ENCODE results near the gene NEMP2.
"Not testable (repeated sequence)": the region's sequence is repeated elsewhere in the genome, so short reads cannot be mapped to it uniquely, and the experiment has no call there.

The NEMP2 gene

GRCh38 chr2:190509895-190510294, 24.6 kb downstream of the NEMP2 start:
- H3K27ac ChIP-seq (ENCODE audit: insufficient read depth, low read depth, low read length, poor library complexity, severe bottlenecking); H3K9me3 ChIP-seq (ENCODE audit: control insufficient read depth, low read length); H3K36me3 ChIP-seq (ENCODE audit: control insufficient read depth, insufficient read depth, low read length); H3K27me3 ChIP-seq (ENCODE audit: control insufficient read depth, insufficient read depth, low read length, poor library complexity, severe bottlenecking); H3K4me3 ChIP-seq (ENCODE audit: insufficient read depth, low read depth, low read length); H3K4me1 ChIP-seq (ENCODE audit: control insufficient read depth, insufficient read depth, low read length): not testable (repeated sequence)
- 91 to 92% methylated on average over 5 of the region's 5 CpGs for WGBS, 2 experiments

GRCh38 chr2:190507135-190507534, 27.4 kb downstream of the NEMP2 start:
- H3K4me3 ChIP-seq (ENCODE audit: insufficient read depth, low read depth, low read length): no peak overlapping the region
- no peaks in the 10 kb centered on the region for H3K4me1 ChIP-seq (ENCODE audit: control insufficient read depth, insufficient read depth, low read length)
- H3K27me3 ChIP-seq (ENCODE audit: control insufficient read depth, insufficient read depth, low read length, poor library complexity, severe bottlenecking): no peaks in the 10 kb centered on the region
- no peaks in the 10 kb centered on the region for H3K9me3 ChIP-seq (ENCODE audit: control insufficient read depth, low read length)
- H3K36me3 ChIP-seq (ENCODE audit: control insufficient read depth, insufficient read depth, low read length): no peaks in the 10 kb centered on the region
- 88 to 100% methylated on average over 3 to 4 of the region's 4 CpGs for WGBS, 2 experiments
- no peak overlapping the region for H3K27ac ChIP-seq (ENCODE audit: insufficient read depth, low read depth, low read length, poor library complexity, severe bottlenecking)

GRCh38 chr2:190506666-190507065, 27.9 kb downstream of the NEMP2 start:
- H3K4me3 ChIP-seq (ENCODE audit: insufficient read depth, low read depth, low read length): no peak overlapping the region
- H3K27ac ChIP-seq (ENCODE audit: insufficient read depth, low read depth, low read length, poor library complexity, severe bottlenecking): no peak overlapping the region
- no peaks in the 10 kb centered on the region for H3K9me3 ChIP-seq (ENCODE audit: control insufficient read depth, low read length)
- H3K36me3 ChIP-seq (ENCODE audit: control insufficient read depth, insufficient read depth, low read length): no peaks in the 10 kb centered on the region
- no peaks in the 10 kb centered on the region for H3K27me3 ChIP-seq (ENCODE audit: control insufficient read depth, insufficient read depth, low read length, poor library complexity, severe bottlenecking)
- no peaks in the 10 kb centered on the region for H3K4me1 ChIP-seq (ENCODE audit: control insufficient read depth, insufficient read depth, low read length)
- WGBS, 2 experiments: 81 to 83% methylated on average over 2 of the region's 2 CpGs

- no peak overlapping the region for H3K27ac ChIP-seq (ENCODE audit: insufficient read depth, low read depth, low read length, poor library complexity, severe bottlenecking)
- no peaks in the 10 kb centered on the region for H3K27me3 ChIP-seq (ENCODE audit: control insufficient read depth, insufficient read depth, low read length, poor library complexity, severe bottlenecking)
- H3K9me3 ChIP-seq (ENCODE audit: control insufficient read depth, low read length): no peaks in the 10 kb centered on the region
- H3K4me3 ChIP-seq (ENCODE audit: insufficient read depth, low read depth, low read length): no peak overlapping the region
- H3K36me3 ChIP-seq (ENCODE audit: control insufficient read depth, insufficient read depth, low read length): no peaks in the 10 kb centered on the region
- H3K4me1 ChIP-seq (ENCODE audit: control insufficient read depth, insufficient read depth, low read length): no peaks in the 10 kb centered on the region
- WGBS, 2 experiments: 92 to 94% methylated on average over 1 of the region's 1 CpG
Observed at GRCh38 chr2:190505696-190506095, 28.8 kb downstream of the NEMP2 start.

GRCh38 chr2:190504912-190505311, 29.6 kb downstream of the NEMP2 start:
- H3K27me3 ChIP-seq (ENCODE audit: control insufficient read depth, insufficient read depth, low read length, poor library complexity, severe bottlenecking): no peaks in the 10 kb centered on the region
- 96 to 100% methylated on average over 2 of the region's 3 CpGs for WGBS, 2 experiments
- no peaks in the 10 kb centered on the region for H3K36me3 ChIP-seq (ENCODE audit: control insufficient read depth, insufficient read depth, low read length)
- H3K27ac ChIP-seq (ENCODE audit: insufficient read depth, low read depth, low read length, poor library complexity, severe bottlenecking): no peak overlapping the region
- H3K9me3 ChIP-seq (ENCODE audit: control insufficient read depth, low read length): no peaks in the 10 kb centered on the region
- no peaks in the 10 kb centered on the region for H3K4me1 ChIP-seq (ENCODE audit: control insufficient read depth, insufficient read depth, low read length)
- H3K4me3 ChIP-seq (ENCODE audit: insufficient read depth, low read depth, low read length): no peak overlapping the region

- H3K9me3 ChIP-seq (ENCODE audit: control insufficient read depth, low read length): no peaks in the 10 kb centered on the region
- no peaks in the 10 kb centered on the region for H3K36me3 ChIP-seq (ENCODE audit: control insufficient read depth, insufficient read depth, low read length)
- H3K27me3 ChIP-seq (ENCODE audit: control insufficient read depth, insufficient read depth, low read length, poor library complexity, severe bottlenecking): no peaks in the 10 kb centered on the region
- 89 to 96% methylated on average over 3 of the region's 3 CpGs for WGBS, 2 experiments
- H3K4me1 ChIP-seq (ENCODE audit: control insufficient read depth, insufficient read depth, low read length): no peaks in the 10 kb centered on the region
- H3K27ac ChIP-seq (ENCODE audit: insufficient read depth, low read depth, low read length, poor library complexity, severe bottlenecking): no peak overlapping the region
- H3K4me3 ChIP-seq (ENCODE audit: insufficient read depth, low read depth, low read length): no peak overlapping the region
Observed at GRCh38 chr2:190503088-190503487, 31.4 kb downstream of the NEMP2 start.

- Histone ChIP-seq H3K4me3 (ENCODE audit: insufficient read depth, low read depth, low read length) (no peak overlapping the region), H3K36me3 (ENCODE audit: control insufficient read depth, insufficient read depth, low read length) (no peaks in the 10 kb centered on the region), H3K9me3 (ENCODE audit: control insufficient read depth, low read length) (no peaks in the 10 kb centered on the region), H3K27me3 (ENCODE audit: control insufficient read depth, insufficient read depth, low read length, poor library complexity, severe bottlenecking) (no peaks in the 10 kb centered on the region), H3K27ac (ENCODE audit: insufficient read depth, low read depth, low read length, poor library complexity, severe bottlenecking) (no peak overlapping the region), H3K4me1 (ENCODE audit: control insufficient read depth, insufficient read depth, low read length) (no peaks in the 10 kb centered on the region)
- 82 to 95% methylated on average over 2 to 3 of the region's 3 CpGs for WGBS, 2 experiments
Observed at GRCh38 chr2:190501702-190502407, 32.7 kb downstream of the NEMP2 start.

- Histone ChIP-seq H3K27ac (ENCODE audit: insufficient read depth, low read depth, low read length, poor library complexity, severe bottlenecking) (no peak overlapping the region), H3K4me3 (ENCODE audit: insufficient read depth, low read depth, low read length) (no peak overlapping the region), H3K27me3 (ENCODE audit: control insufficient read depth, insufficient read depth, low read length, poor library complexity, severe bottlenecking) (no peaks in the 10 kb centered on the region), H3K9me3 (ENCODE audit: control insufficient read depth, low read length) (no peaks in the 10 kb centered on the region), H3K36me3 (ENCODE audit: control insufficient read depth, insufficient read depth, low read length) (no peaks in the 10 kb centered on the region), H3K4me1 (ENCODE audit: control insufficient read depth, insufficient read depth, low read length) (no peaks in the 10 kb centered on the region)
- WGBS, 2 experiments: 88 to 91% methylated on average over 5 of the region's 5 CpGs
Observed at GRCh38 chr2:190501231-190501630, 33.3 kb downstream of the NEMP2 start.

GRCh38 chr2:190500054-190500502, 34.4 kb downstream of the NEMP2 start:
- H3K27ac ChIP-seq (ENCODE audit: insufficient read depth, low read depth, low read length, poor library complexity, severe bottlenecking): no peak overlapping the region
- H3K4me3 ChIP-seq (ENCODE audit: insufficient read depth, low read depth, low read length): no peak overlapping the region
- WGBS, 2 experiments: 76 to 85% methylated on average over 7 of the region's 7 CpGs
- H3K36me3 ChIP-seq (ENCODE audit: control insufficient read depth, insufficient read depth, low read length): no peaks in the 10 kb centered on the region
- no peaks in the 10 kb centered on the region for H3K27me3 ChIP-seq (ENCODE audit: control insufficient read depth, insufficient read depth, low read length, poor library complexity, severe bottlenecking)
- H3K4me1 ChIP-seq (ENCODE audit: control insufficient read depth, insufficient read depth, low read length): no peaks in the 10 kb centered on the region
- H3K9me3 ChIP-seq (ENCODE audit: control insufficient read depth, low read length): no peaks in the 10 kb centered on the region

- 92 to 100% methylated on average over 1 of the region's 1 CpG for WGBS, 2 experiments
- no peaks in the 10 kb centered on the region for H3K4me1 ChIP-seq (ENCODE audit: control insufficient read depth, insufficient read depth, low read length)
- no peak overlapping the region for H3K4me3 ChIP-seq (ENCODE audit: insufficient read depth, low read depth, low read length)
- no peaks in the 10 kb centered on the region for H3K9me3 ChIP-seq (ENCODE audit: control insufficient read depth, low read length)
- H3K27ac ChIP-seq (ENCODE audit: insufficient read depth, low read depth, low read length, poor library complexity, severe bottlenecking): no peak overlapping the region
- H3K36me3 ChIP-seq (ENCODE audit: control insufficient read depth, insufficient read depth, low read length): no peaks in the 10 kb centered on the region
- no peaks in the 10 kb centered on the region for H3K27me3 ChIP-seq (ENCODE audit: control insufficient read depth, insufficient read depth, low read length, poor library complexity, severe bottlenecking)
Observed at GRCh38 chr2:190499273-190499672, 35.2 kb downstream of the NEMP2 start.
